Pancreas (tissue), 10 donors: ENCODE results near the gene TRIM23. TPM values are rescaled to one million over a fixed set of nuclear protein-coding genes. Genes with fewer than 3 reads are reported as not detected.

ENCODE experiments used
- ATAC-seq, 4 donors: fragments of 200-7000 bp; cut with Tn5 transposase; one replicate each; pipeline versions ENCODE4 v1.8.0 to v1.9.1; 2020; ENCODE audit warnings: mild to moderate bottlenecking in 4 of 4, moderate library complexity in 4 of 4
- DNase-seq, 6 donors: peaks; one replicate each; pipeline ENCODE4 v3.0.0-alpha.2; 2020
- FAIRE-seq: peaks from 2 replicates; lab custom pipeline; 2012; peaks lifted over from hg19 to GRCh38; lab: Jason Lieb, UNC
- H3K27ac ChIP-seq, 4 donors: fragments of 200-600 bp; sonication (generic); 1 replicate in 3 of 4; 2 replicates in 1 of 4; pipeline versions ENCODE4 v1.5.0 to v1.8.0; 2020
- H3K27me3 ChIP-seq, 4 donors: fragments of 200-600 bp; one replicate each; pipeline ENCODE4 v1.8.0; 2021
- H3K36me3 ChIP-seq, 3 donors: fragments of 200-600 bp; sonication (generic) in 1 of 3; one replicate each; pipeline versions ENCODE4 v1.5.0 to v1.8.0; 2020 to 2021
- H3K4me1 ChIP-seq, 3 donors: fragments of 200-600 bp; one replicate each; pipeline ENCODE4 v1.8.0; 2021
- H3K4me3 ChIP-seq, 4 donors: fragments of 200-600 bp; sonication (generic) in 2 of 4; one replicate each; pipeline versions ENCODE4 v1.5.0 to v1.8.0; 2020 to 2021
- H3K9me3 ChIP-seq, 4 donors: fragments of 200-600 bp; one replicate each; pipeline ENCODE4 v1.8.0; 2021
- CTCF ChIP-seq, 4 donors: fragments of 200-600 bp; sonication (generic) in 3 of 4; IDR thresholded peaks; one replicate each; pipeline versions ENCODE4 v1.5.0 to v1.8.0; 2021; ENCODE audit warnings: antibody characterized with exemption in 4 of 4
- WGBS, 2 donors: extraction: QIAGEN DNeasy Blood & Tissue Kit; methylation state at CpG; one replicate each; pipeline ENCODE4 v1.1.7; 2013; 5-methylcytosine and 5-hydroxymethylcytosine counted together
- intact Hi-C, 3 donors: fragments of 100-400 bp; cut with DNase I; formaldehyde crosslinking; loops; one replicate each; pipeline versions ENCODE4 v1.11.1 to v1.14.2; 2022
- polyA plus RNA-seq, 2 donors: library from polyadenylated mRNA; stranded (reverse); fragments of 200-250 nt; gene quantifications; one replicate each; pipeline ENCODE4 v1.2.3, GENCODE V29; 2013
- total RNA-seq, 6 donors: library from RNA; stranded (reverse); fragmentation: NEBNext Ultra II Directional in 4 of 6; extraction: Animal tissue kit (Norgen Biotek cat#: 25700) in 4 of 6; gene quantifications; one replicate each; pipeline versions ENCODE4 v1.2.1 to v1.2.4, GENCODE V29; 2021 to 2023
- donor health status: healthy with polysubstance abuse.
- donor health status: DM: no; HTN: no; CAD: no; lungs with moderate emphysema.
- donor health status: DM: no; HTN: no; CAD: no.
- donor health status: control.
- donor health status: control.
- donor health status: Bipolar disorder and iron deficiency.
- donor health status: DM: yes; HTN: yes; CAD: no.
- donor health status: DM: no; HTN: no; CAD: no.
- donor health status: DM: no; HTN: no; CAD: no.
- donor health status: DM: yes; HTN: yes; CAD: no.

Gene TRIM23
- total RNA-seq = 1 to 10 TPM; 4.5 to 10.0 (median 5.9) TPM
- polyA plus RNA-seq = 1 to 10 TPM; 2.1 to 3.6 TPM

- H3K4me3 ChIP-seq = peak within 1 kb of the TSS; percentile 66 to 92 (median 79)
- ATAC-seq = peak; percentile 96 to 99 (median 97)
- intact Hi-C loops = no loop called here
- H3K36me3 ChIP-seq = no peaks in the 10 kb centered on the region
- no peaks in the 10 kb centered on the region for H3K27me3 ChIP-seq
- no peak for FAIRE-seq
- no peaks in the 10 kb centered on the region for H3K9me3 ChIP-seq
- DNase-seq = peak; percentile 88 to 94 (median 88)
- H3K4me1 ChIP-seq = peaks cover 9 to 22% (median 19%) of the 10 kb centered on the region in 3 donors
- 0% methylated on average over 32 of the region's 32 CpGs for WGBS, 2 donors
- no peak for TF ChIP-seq CTCF (IDR thresholded peaks at IDR 0.05)
- peak within 1 kb of the TSS; percentile 28 to 83 (median 74) for H3K27ac ChIP-seq
Observed at GRCh38 chr5:65624025-65624570, at the start of gene TRIM23. TSS of gene TRIM23 (minus strand) at chr5:65624333. CDS start at chr5:65624274, 59 bp downstream.

GRCh38 chr5:65672796-65673195, 48.7 kb upstream of the TRIM23 start:
- TF ChIP-seq CTCF (IDR thresholded peaks at IDR 0.05) = no peak
- Histone ChIP-seq H3K9me3 (no peaks in the 10 kb centered on the region), H3K27me3 (no peaks in the 10 kb centered on the region), H3K4me3 (no peak overlapping the region), H3K36me3 (no peaks in the 10 kb centered on the region), H3K4me1 (no peaks in the 10 kb centered on the region), H3K27ac (no peak overlapping the region)
- WGBS, 2 donors = 76 to 78% methylated on average over 1 of the region's 1 CpG
- no peak for DNase-seq
- no peak for ATAC-seq
- intact Hi-C loops = no loop called here
- no peak for FAIRE-seq

- H3K9me3 ChIP-seq = no peaks in the 10 kb centered on the region
- peaks cover 0 to 14% (median 0%) of the 10 kb centered on the region in 3 donors for H3K36me3 ChIP-seq
- TF ChIP-seq CTCF (IDR thresholded peaks at IDR 0.05) = no peak
- no peaks in the 10 kb centered on the region for H3K4me1 ChIP-seq
- no peak overlapping the region for H3K27ac ChIP-seq
- no peak overlapping the region for H3K4me3 ChIP-seq
- WGBS, 2 donors = 78 to 99% methylated on average over 6 to 7 of the region's 7 CpGs
- ATAC-seq (no peak), FAIRE-seq (no peak), DNase-seq (no peak)
- no peaks in the 10 kb centered on the region for H3K27me3 ChIP-seq
- intact Hi-C loops = no loop called here
Observed at GRCh38 chr5:65668696-65669095, 44.6 kb upstream of the TRIM23 start.

GRCh38 chr5:65663804-65664521, 39.8 kb upstream of the TRIM23 start:
- WGBS, 2 donors = 94 to 97% methylated on average over 1 of the region's 1 CpG
- no peaks in the 10 kb centered on the region for H3K9me3 ChIP-seq
- FAIRE-seq (no peak), DNase-seq (no peak), ATAC-seq (no peak)
- intact Hi-C loops = no loop called here
- H3K4me1 ChIP-seq = no peaks in the 10 kb centered on the region
- TF ChIP-seq CTCF (IDR thresholded peaks at IDR 0.05) = peak in 2 of 4 donors; percentile 10 to 35
- H3K27ac ChIP-seq = no peak overlapping the region
- H3K27me3 ChIP-seq = no peaks in the 10 kb centered on the region
- peaks cover 0 to 18% (median 0%) of the 10 kb centered on the region in 3 donors for H3K36me3 ChIP-seq
- no peak overlapping the region for H3K4me3 ChIP-seq

GRCh38 chr5:65654713-65655112, 30.6 kb upstream of the TRIM23 start:
- TF ChIP-seq CTCF (IDR thresholded peaks at IDR 0.05) = no peak
- FAIRE-seq = no peak
- 83 to 87% methylated on average over 2 of the region's 2 CpGs for WGBS, 2 donors

More at GRCh38 chr5:65654713-65655112, 30.6 kb upstream of the TRIM23 start:
- Histone ChIP-seq H3K27me3 (no peaks in the 10 kb centered on the region), H3K4me1 (no peaks in the 10 kb centered on the region), H3K36me3 (no peaks in the 10 kb centered on the region), H3K9me3 (no peaks in the 10 kb centered on the region), H3K4me3 (no peak overlapping the region), H3K27ac (no peak overlapping the region)
- ATAC-seq (no peak), DNase-seq (no peak)
- intact Hi-C loops = no loop called here
